Tibial nerve (tissue), 4 donors: ENCODE results near the gene MLLT10.

Experiments
- CTCF ChIP-seq, 5 experiments: fragments of 200-600 bp in 3 of 5; fragments of 450-650 bp in 2 of 5; sonication (generic) in 3 of 5; IDR thresholded peaks; one replicate each; pipeline ENCODE4 v1.5.1; 2016 to 2019; ENCODE audit warnings: antibody characterized with exemption in 5 of 5, mild to moderate bottlenecking in 3 of 5, moderate library complexity in 2 of 5
- EP300 ChIP-seq, 2 donors: sonication (generic); formaldehyde crosslinking; IDR thresholded peaks; one replicate each; pipeline ENCODE4 v1.6.1; 2017; ENCODE audit warnings: antibody characterized with exemption in 2 of 2, mild to moderate bottlenecking in 1 of 2
- POLR2A ChIP-seq, 2 donors: fragments of 450-650 bp; IDR thresholded peaks; one replicate each; pipeline ENCODE4 v1.6.1; 2017; ENCODE audit warnings: antibody characterized with exemption in 2 of 2, mild to moderate bottlenecking in 2 of 2, moderate library complexity in 2 of 2

- no peak for TF ChIP-seq CTCF (IDR thresholded peaks at IDR 0.05)
- TF ChIP-seq POLR2A (IDR thresholded peaks at IDR 0.05) = no peak
- no peak for TF ChIP-seq EP300 (IDR thresholded peaks at IDR 0.05)
Measured at GRCh38 chr10:21488957-21489446, 45.0 kb upstream of the MLLT10 start.
